Dendritic cell treated with granulocyte-macrophage colony-stimulating factor and Interleukin-4, amounts not matched to agents 40 ng/mL and 50 ng/mL, for 4 days (primary cell): Measurements from ENCODE around the gene MAP3K14.

Experiments used
- H3K27ac Mint-ChIP-seq: one replicate; pipeline ENCODE4 v1.8.0; 2022; ENCODE audit warnings: mild to moderate bottlenecking, mixed read lengths
- H3K27me3 Mint-ChIP-seq: one replicate; pipeline ENCODE4 v1.8.0; 2022; ENCODE audit warnings: mild to moderate bottlenecking, mixed read lengths
- H3K36me3 Mint-ChIP-seq: one replicate; pipeline ENCODE4 v1.8.0; 2022; ENCODE audit warnings: low read depth, mixed read lengths
- H3K4me1 Mint-ChIP-seq: one replicate; pipeline ENCODE4 v1.8.0; 2022; ENCODE audit warnings: low read depth, mixed read lengths
- H3K4me3 Mint-ChIP-seq: one replicate; pipeline ENCODE4 v1.8.0; 2022; ENCODE audit warnings: mild to moderate bottlenecking, moderate library complexity, mixed read lengths
- H3K9me3 Mint-ChIP-seq: one replicate; pipeline ENCODE4 v1.8.0; 2022; ENCODE audit warnings: mixed read lengths
- intact Hi-C: fragments of 100-400 bp; cut with micrococcal nuclease; formaldehyde crosslinking; loops from one replicate; pipeline ENCODE4 v1.15.0; 2022

The MAP3K14 gene

DNA sequence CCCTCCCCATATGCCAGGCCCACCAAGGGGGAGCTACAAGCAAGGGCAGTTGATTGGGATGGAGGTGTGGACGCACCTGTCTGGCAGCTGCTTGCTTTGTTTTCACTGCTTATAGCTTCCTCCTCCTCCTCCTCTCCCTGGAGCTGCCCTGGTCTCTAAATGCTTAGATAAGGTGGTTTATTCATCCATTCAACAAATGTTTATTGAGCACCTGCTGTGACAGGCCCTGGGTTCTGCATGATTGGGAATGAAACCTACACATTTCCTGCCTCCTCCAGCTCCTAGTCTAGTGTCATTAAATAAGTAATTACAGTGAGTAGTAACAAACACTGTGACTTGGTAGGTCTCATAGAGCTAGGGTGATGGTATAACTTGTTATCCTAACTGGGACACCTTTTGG lies 17.4 kb upstream of the MAP3K14 start:
- Mint-ChIP-seq H3K9me3 (no peaks in the 10 kb centered on the region), H3K4me1 (peaks cover 79% of the 10 kb centered on the region), H3K4me3 (no peak overlapping the region), H3K27ac (peak overlapping the region; percentile 88), H3K27me3 (no peaks in the 10 kb centered on the region), H3K36me3 (no peaks in the 10 kb centered on the region)
- intact Hi-C loops = loop anchor here (5.0 kb wide), 1 partner anchor 38 kb away; no protein-coding TSS in a partner anchor

DNA sequence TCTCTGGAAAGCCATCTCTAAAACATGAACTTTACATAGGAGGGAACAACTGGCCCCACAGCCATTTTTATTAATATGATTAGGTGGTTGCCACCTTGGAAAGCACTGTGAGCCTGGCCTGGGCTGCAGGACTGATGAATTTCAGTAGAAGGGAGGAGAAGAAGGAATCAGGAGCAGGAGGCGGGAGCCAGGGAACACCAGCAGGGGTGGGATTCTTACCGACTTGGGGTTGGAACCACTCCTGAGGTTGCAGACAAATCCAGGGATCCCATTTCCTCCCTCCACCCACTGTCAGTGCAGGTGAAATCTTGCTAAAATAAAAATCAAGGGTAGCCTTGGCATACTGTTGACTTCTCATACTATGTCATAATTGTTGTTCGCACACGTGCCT lies 16.9 kb upstream of the MAP3K14 start:
- peak overlapping the region; percentile 88 for H3K27ac Mint-ChIP-seq
- intact Hi-C loops = loop anchor here (5.0 kb wide), 1 partner anchor 39 kb away; no protein-coding TSS in a partner anchor

DNA sequence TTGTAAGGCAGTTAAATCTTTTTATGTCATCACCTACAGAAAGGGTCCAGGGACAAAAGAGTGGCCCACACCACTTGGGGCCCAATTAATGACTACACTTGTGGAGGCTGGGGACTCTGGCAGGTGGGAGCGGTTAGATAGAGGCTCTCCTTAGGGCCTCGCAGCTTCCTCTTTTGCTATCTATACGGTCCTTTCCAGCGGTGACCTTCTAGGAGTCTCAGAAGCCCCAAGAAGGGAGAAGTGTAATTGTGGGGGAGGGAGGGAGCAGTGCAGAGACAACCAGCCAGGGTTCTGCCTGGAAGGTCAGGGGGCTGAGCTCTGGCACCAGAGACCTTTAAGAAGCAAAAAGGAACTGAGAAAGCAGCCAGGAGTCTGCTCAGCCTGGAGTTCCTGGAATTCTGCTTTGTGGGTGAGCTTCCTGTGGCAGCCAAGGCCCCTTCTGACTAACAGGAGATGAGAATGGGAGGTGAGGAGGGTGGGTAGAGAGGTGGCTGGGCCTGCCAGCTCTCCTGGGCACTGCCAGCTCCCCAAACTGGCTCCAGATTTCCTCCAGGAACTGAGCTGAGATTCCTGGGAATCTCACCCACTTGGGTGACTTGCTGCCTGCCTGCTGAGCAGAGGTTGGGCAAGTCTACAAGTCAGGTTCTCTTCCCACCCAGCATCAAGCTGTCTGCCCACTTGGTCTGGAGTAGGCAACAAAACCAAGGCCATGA lies 16.3 kb upstream of the MAP3K14 start:
- Mint-ChIP-seq H3K27ac (peak overlapping the region; percentile 88), H3K36me3 (no peaks in the 10 kb centered on the region), H3K4me3 (peak overlapping the region; percentile 30), H3K4me1 (peaks cover 75% of the 10 kb centered on the region), H3K27me3 (no peaks in the 10 kb centered on the region), H3K9me3 (no peaks in the 10 kb centered on the region)
- intact Hi-C loops = loop anchor here (5.0 kb wide), 1 partner anchor 39 kb away; no protein-coding TSS in a partner anchor

More for the DNA sequence above, 16.9 kb upstream of the MAP3K14 start:
- Mint-ChIP-seq H3K9me3 (no peaks in the 10 kb centered on the region), H3K4me3 (no peak overlapping the region), H3K27me3 (no peaks in the 10 kb centered on the region), H3K4me1 (peaks cover 79% of the 10 kb centered on the region), H3K36me3 (no peaks in the 10 kb centered on the region)

DNA sequence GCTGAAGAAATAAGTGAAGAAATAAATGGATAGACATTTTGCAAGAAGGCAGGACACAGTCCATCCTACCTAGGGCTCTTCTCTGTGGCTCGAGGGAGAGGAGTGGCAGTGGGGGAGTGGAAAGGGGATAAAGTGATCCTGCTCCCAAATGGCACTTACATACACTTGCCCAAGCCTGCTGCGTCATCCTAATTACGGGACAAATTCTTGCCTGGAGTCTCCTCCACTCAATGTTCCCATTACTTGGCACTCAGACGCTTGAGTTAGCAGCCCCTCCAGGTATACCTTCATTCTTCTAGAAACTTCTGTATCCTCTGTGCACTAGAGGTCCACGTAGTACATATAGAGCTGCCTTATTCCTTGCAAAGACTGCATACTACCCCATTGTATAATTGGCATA lies 15.7 kb upstream of the MAP3K14 start:
- Mint-ChIP-seq H3K4me1 (peaks cover 69% of the 10 kb centered on the region), H3K27ac (peak overlapping the region; percentile 88), H3K36me3 (no peaks in the 10 kb centered on the region), H3K9me3 (no peaks in the 10 kb centered on the region), H3K27me3 (no peaks in the 10 kb centered on the region), H3K4me3 (peak overlapping the region; percentile 6)
- intact Hi-C loops = loop anchor here (5.0 kb wide), 1 partner anchor 40 kb away; no protein-coding TSS in a partner anchor

DNA sequence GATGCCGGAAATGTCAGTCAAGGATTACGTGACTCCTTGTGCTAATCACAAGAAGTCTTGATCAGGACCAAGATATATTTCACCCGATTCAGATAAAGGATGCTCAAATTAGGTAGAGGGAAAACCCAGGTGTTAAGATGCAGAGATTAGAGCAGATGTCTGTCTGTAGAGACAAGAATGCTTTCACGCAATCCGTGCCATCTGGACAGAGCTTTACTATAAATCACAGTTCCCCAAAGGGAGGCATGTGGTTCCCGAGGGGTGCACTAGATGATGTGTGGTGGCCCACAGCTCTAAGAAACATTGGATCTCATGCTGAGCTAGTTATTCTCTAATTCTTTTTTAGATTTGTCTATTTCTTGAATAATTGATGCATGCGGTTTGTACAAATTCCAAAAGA lies 9.8 kb upstream of the MAP3K14 start:
- intact Hi-C loops = no loop called here
- H3K27ac Mint-ChIP-seq = no peak overlapping the region

DNA sequence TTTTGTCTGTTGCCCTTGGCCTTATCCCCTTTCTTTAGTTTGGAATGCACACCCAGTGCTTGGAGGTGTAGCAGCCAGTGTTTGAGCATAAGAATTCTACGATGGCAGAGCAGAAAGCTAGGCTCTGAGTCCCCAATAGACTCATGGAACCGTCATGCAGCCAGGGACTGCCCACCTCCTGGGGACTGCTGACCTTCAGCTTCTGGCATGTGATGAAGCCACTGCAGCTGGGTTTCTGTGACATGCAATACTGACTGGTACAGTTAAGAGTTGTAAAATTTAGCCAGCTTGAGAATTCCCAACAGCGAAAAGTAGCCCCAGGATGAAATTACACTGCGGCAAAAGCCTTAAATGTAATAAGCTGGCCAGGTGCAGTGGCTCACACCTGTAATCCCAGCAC lies 9.0 kb upstream of the MAP3K14 start:
- intact Hi-C loops = no loop called here
- Mint-ChIP-seq H3K36me3 (no peaks in the 10 kb centered on the region), H3K9me3 (no peaks in the 10 kb centered on the region), H3K27ac (no peak overlapping the region), H3K4me1 (peaks cover 46% of the 10 kb centered on the region), H3K27me3 (peaks cover 11% of the 10 kb centered on the region), H3K4me3 (no peak overlapping the region)

More for the DNA sequence above, 9.8 kb upstream of the MAP3K14 start:
- Mint-ChIP-seq H3K27me3 (peaks cover 11% of the 10 kb centered on the region), H3K4me1 (peaks cover 41% of the 10 kb centered on the region), H3K4me3 (no peak overlapping the region), H3K36me3 (no peaks in the 10 kb centered on the region), H3K9me3 (no peaks in the 10 kb centered on the region)

DNA sequence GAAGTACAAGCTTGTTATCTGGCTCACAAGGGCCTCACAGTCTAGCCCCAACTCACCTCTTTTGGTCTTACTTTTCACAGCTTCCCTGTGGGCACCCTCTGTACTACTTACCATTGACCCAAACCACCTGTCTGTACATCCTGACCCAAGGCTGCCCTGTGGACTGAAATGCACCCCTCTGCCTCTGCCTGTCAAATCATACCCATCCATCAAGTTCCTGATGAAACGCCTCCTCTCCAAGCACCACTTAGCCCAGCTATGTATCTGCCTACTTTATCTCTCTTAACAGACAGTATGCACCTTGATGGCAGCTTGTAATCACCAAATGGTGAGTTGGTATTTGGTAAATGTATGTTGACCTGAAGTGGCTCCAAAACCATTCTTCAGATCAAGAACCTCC lies 7.5 kb upstream of the MAP3K14 start:
- intact Hi-C loops = no loop called here
- H3K4me1 Mint-ChIP-seq = peaks cover 47% of the 10 kb centered on the region
- H3K27ac Mint-ChIP-seq = peak overlapping the region; percentile 44
- no peak overlapping the region for H3K4me3 Mint-ChIP-seq
- H3K9me3 Mint-ChIP-seq = no peaks in the 10 kb centered on the region
- H3K27me3 Mint-ChIP-seq = peaks cover 11% of the 10 kb centered on the region
- H3K36me3 Mint-ChIP-seq = no peaks in the 10 kb centered on the region

DNA sequence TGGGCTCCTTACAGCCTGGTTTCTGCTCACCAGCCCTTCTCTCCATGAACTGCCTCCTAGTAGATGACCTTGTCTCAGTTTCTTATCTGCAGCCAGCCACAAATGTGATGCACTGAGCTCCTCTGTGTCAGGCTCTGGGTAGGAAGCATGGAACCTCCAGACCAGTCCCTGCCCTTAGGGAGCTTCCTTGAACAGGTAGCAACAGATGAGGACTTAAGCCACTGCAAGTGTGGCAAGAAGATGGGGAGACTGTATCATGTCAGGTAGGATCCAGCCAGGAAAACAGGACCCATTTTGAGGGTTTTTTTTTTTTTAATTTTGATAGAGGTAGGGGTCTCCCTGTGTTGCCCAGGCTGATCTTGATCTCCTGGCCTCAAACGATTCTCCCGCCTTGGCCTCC lies 5.3 kb upstream of the MAP3K14 start:
- intact Hi-C loops = no loop called here
- Mint-ChIP-seq H3K9me3 (no peaks in the 10 kb centered on the region), H3K4me1 (peaks cover 64% of the 10 kb centered on the region), H3K4me3 (no peak overlapping the region), H3K36me3 (no peaks in the 10 kb centered on the region), H3K27me3 (peaks cover 11% of the 10 kb centered on the region), H3K27ac (peak overlapping the region; percentile 68)

DNA sequence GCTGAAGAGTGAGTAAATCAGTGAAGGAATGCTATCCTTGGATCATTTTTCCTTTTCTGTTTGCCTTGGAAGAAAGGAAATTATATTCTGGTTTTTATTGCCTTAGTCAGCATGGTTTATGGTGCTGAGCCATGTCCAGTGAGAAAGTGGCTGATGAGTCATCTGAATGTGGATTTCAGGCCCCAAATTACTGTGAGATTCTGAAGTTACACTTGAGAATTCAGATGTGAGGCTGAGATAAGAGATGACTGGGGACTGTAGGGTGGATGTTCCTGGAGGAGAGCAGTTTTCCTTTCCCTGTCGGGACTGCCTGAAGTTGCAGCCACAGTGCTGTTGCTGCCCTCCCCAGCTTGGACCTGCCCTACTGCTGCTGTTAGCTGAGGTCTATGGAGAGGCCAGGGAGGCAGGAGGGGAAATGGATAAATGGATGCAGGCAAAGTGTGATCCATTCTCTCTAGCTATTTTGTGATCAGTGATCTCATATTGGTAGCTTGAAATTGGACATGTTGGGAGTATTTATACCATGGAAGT lies 4.2 kb upstream of the MAP3K14 start:
- intact Hi-C loops = no loop called here
- H3K4me1 Mint-ChIP-seq = peaks cover 64% of the 10 kb centered on the region

DNA sequence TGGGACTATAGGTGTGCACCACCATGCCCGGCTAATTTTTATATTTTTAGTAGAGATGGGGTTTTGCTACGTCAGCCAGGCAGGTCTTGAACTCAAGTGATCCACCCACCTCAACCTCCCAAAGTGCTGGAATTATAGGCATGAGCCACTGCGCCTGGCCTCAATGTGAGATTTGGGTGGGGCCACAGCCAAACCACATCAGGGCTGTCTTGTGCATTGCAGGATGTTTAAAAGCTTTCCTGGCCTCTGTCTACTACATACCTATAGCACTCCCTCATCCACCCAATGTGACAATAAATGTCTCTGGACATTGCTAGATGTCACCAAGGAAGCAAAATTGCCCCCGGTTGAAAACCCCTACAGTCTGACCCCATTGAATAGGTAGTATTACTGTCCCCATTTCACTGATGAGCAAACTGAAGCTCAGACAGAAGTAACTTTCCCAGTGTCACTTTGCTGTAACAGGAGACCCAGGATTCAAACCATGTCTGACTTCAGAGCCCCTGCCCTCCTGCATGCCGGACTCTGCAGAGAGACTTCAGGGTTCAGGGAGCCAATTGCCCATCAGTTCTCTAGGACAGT lies 3.6 kb upstream of the MAP3K14 start:
- Mint-ChIP-seq H3K27me3 (peaks cover 11% of the 10 kb centered on the region), H3K9me3 (no peaks in the 10 kb centered on the region), H3K4me3 (no peak overlapping the region), H3K27ac (peak overlapping the region; percentile 68), H3K36me3 (peaks cover 12% of the 10 kb centered on the region), H3K4me1 (peaks cover 69% of the 10 kb centered on the region)
- intact Hi-C loops = no loop called here

More for the DNA sequence above, 4.2 kb upstream of the MAP3K14 start:
- Mint-ChIP-seq H3K4me3 (peak overlapping the region; percentile 21), H3K9me3 (no peaks in the 10 kb centered on the region), H3K36me3 (peaks cover 6% of the 10 kb centered on the region), H3K27ac (peak overlapping the region; percentile 68), H3K27me3 (peaks cover 11% of the 10 kb centered on the region)

DNA sequence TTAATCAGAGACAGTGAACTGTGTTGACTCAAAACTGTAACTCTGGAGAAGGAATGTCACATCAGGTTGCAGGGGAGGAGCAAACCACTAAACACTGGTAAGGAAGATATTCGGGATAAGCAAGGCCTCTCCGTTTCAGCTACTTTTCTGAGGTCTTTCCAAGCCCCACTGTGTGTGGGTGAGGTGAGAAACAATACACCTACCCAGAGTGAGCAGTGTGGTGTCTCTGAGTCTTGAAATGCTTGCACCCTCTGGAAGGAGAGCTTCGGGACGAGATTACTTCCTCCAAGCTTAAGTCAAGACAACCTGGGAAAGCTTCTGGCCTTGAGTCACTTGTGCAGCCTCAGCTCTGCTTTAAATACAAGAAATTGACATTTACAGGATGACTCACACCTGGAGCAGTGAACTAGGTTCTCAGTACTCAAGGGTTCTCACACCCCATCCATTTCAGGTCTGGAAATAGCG lies 2.5 kb upstream of the MAP3K14 start:
- intact Hi-C loops = loop anchor here (5.0 kb wide), 2 partner anchors 53 to 92 kb away; no protein-coding TSS in a partner anchor
- H3K36me3 Mint-ChIP-seq = peaks cover 23% of the 10 kb centered on the region
- peaks cover 75% of the 10 kb centered on the region for H3K4me1 Mint-ChIP-seq
- peak overlapping the region; percentile 41 for H3K27ac Mint-ChIP-seq
- peaks cover 10% of the 10 kb centered on the region for H3K27me3 Mint-ChIP-seq
- H3K4me3 Mint-ChIP-seq = no peak overlapping the region
- H3K9me3 Mint-ChIP-seq = no peaks in the 10 kb centered on the region

DNA sequence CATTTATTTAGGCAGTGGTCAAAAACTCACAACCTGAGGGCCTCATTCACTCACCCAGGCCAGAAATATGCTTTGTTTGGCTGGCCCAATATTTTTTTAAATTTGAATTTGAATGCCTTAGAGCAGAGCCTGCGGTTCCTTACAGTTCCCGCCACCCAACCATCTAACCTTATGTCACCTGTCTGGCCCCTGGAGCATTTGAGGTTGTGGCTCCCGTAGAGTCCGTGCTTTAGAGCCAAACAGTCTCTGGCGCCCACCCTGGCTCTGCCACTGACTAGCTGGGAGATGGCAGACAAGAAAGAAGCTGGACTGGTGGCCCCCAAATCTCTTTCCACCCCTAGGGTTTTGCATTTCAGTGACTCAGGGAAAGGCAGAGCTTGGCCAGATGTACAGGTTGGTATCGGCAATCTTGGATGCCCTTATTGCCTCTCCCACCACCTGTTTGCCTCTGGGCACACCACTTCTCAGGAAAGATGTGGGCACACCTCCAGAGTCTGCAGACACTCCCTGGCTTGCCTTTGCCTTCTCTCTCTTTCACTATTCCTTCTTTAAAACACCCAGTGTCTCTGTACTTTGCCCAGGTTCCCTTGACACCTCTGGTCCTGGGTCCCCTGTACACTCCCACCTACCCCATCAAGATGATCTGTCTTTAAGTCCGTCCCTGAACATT lies 1.9 kb upstream of the MAP3K14 start:
- intact Hi-C loops = loop anchor here (5.0 kb wide), 2 partner anchors 54 to 91 kb away; no protein-coding TSS in a partner anchor
- H3K36me3 Mint-ChIP-seq = peaks cover 29% of the 10 kb centered on the region
- peaks cover 76% of the 10 kb centered on the region for H3K4me1 Mint-ChIP-seq
- H3K9me3 Mint-ChIP-seq = no peaks in the 10 kb centered on the region
- no peak overlapping the region for H3K4me3 Mint-ChIP-seq
- H3K27ac Mint-ChIP-seq = peak overlapping the region; percentile 41
- peaks cover 6% of the 10 kb centered on the region for H3K27me3 Mint-ChIP-seq

DNA sequence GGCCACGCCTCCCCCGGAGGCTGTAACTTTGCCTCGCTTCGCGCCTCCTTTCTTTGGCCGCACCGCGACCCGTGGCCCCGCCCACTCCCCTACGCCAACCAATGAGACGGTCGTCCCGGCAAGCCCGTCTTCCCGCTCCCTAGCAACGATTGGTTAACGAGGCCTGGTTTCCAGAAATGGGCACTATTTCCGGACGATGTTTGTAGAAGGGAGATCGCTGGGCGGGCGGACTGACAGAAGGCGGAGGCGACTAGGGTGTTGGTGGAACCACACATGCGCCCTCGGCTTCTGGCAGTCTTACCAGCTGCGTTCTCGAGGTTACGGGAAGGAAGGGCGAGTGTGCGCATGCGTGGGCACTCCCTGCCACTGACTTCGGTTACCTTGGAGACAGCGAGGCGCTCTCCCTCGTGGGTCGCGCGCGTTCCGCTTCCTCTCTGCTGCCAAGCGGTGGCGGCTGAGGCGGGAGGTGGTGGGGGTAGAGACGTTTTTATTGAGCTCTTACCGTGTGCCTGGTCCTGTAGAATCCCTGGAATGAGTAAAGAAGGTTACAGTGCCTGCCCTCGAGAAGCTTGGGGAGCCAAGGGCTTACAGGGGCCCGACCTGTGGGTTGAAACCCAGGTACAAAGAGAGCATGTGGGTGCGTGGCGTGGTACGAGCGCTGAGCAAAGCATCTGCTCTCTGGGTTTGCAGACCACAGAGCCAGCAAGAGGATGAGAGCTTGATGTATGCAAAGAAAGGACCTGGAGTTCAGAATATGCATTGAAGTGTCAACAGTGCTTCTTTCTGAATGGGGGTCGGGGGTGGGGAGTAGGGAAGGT lies 500 bp upstream of the MAP3K14 start:
- H3K36me3 Mint-ChIP-seq = peaks cover 40% of the 10 kb centered on the region
- H3K27ac Mint-ChIP-seq = peak overlapping the region; percentile 96
- H3K27me3 Mint-ChIP-seq = peaks cover 5% of the 10 kb centered on the region
- H3K9me3 Mint-ChIP-seq = no peaks in the 10 kb centered on the region
- intact Hi-C loops = loop anchor here (1.0 to 5.0 kb wide), 4 partner anchors 35 to 90 kb away; no protein-coding TSS in a partner anchor
- H3K4me3 Mint-ChIP-seq = peak overlapping the region; percentile 93
- peaks cover 81% of the 10 kb centered on the region for H3K4me1 Mint-ChIP-seq
